Nephron (organoid): ENCODE measurements around the gene SAMM50.

Experiments
- H3K27ac Mint-ChIP-seq, 3 experiments: 2 replicates each; pipeline ENCODE4 v1.8.0; 2020; ENCODE audit warnings: mixed read lengths in 3 of 3, mild to moderate bottlenecking in 2 of 3, moderate library complexity in 1 of 3
- H3K27me3 Mint-ChIP-seq: 2 replicates; pipeline ENCODE4 v1.8.0; 2021; ENCODE audit warnings: low read depth, mild to moderate bottlenecking, moderate library complexity, mixed read lengths
- H3K36me3 Mint-ChIP-seq: 2 replicates; pipeline ENCODE4 v1.8.0; 2020; ENCODE audit warnings: low read depth, mixed read lengths
- H3K4me1 Mint-ChIP-seq: 2 replicates; pipeline ENCODE4 v1.8.0; 2020; ENCODE audit warnings: mixed read lengths
- H3K4me3 Mint-ChIP-seq, 3 experiments: 2 replicates each; pipeline ENCODE4 v1.8.0; 2020; ENCODE audit warnings: mild to moderate bottlenecking in 3 of 3, mixed read lengths in 3 of 3, moderate library complexity in 2 of 3
- H3K9me3 Mint-ChIP-seq: 2 replicates; pipeline ENCODE4 v1.8.0; 2020; ENCODE audit warnings: mixed read lengths
- CTCF ChIP-seq, 3 experiments: fragments of 200-600 bp; sonication (generic); IDR thresholded peaks; one replicate each; pipeline ENCODE4 v1.5.0; 2021; ENCODE audit warnings: antibody characterized with exemption in 3 of 3; ENCODE audit not compliant: unreplicated experiment in 3 of 3

The SAMM50 gene

GRCh38 chr22:44033287-44033686 is 78.0 kb downstream of the SAMM50 start:
- Mint-ChIP-seq H3K4me3 (peak overlapping the region in 1 of 3 experiments; percentile 46), H3K4me1 (peaks cover 55% of the 10 kb centered on the region), H3K36me3 (no peaks in the 10 kb centered on the region), H3K27ac (peak overlapping the region; percentile 92 to 95 (median 93)), H3K9me3 (no peaks in the 10 kb centered on the region), H3K27me3 (no peaks in the 10 kb centered on the region)
- TF ChIP-seq CTCF (IDR thresholded peaks at IDR 0.05; ENCODE audit: unreplicated experiment in 3 of 3), result no peak

- no peaks in the 10 kb centered on the region for H3K9me3 Mint-ChIP-seq
- no peaks in the 10 kb centered on the region for H3K27me3 Mint-ChIP-seq
- H3K4me1 Mint-ChIP-seq, result peaks cover 52% of the 10 kb centered on the region
- TF ChIP-seq CTCF (IDR thresholded peaks at IDR 0.05; ENCODE audit: unreplicated experiment in 3 of 3), result no peak
- no peaks in the 10 kb centered on the region for H3K36me3 Mint-ChIP-seq
- peak overlapping the region; percentile 92 to 95 (median 93) for H3K27ac Mint-ChIP-seq
- peak overlapping the region in 1 of 3 experiments; percentile 46 for H3K4me3 Mint-ChIP-seq
Measured at GRCh38 chr22:44033694-44034093, 78.5 kb downstream of the SAMM50 start.

- Mint-ChIP-seq H3K9me3 (peaks cover 2% of the 10 kb centered on the region), H3K27ac (no peak overlapping the region)
Measured at GRCh38 chr22:44037519-44038375, 82.5 kb downstream of the SAMM50 start.

GRCh38 chr22:44039566-44040171 is 84.4 kb downstream of the SAMM50 start:
- Mint-ChIP-seq H3K9me3 (peaks cover 2% of the 10 kb centered on the region), H3K27ac (no peak overlapping the region), H3K4me1 (peaks cover 13% of the 10 kb centered on the region), H3K4me3 (no peak overlapping the region), H3K36me3 (no peaks in the 10 kb centered on the region), H3K27me3 (no peaks in the 10 kb centered on the region)
- TF ChIP-seq CTCF (IDR thresholded peaks at IDR 0.05; ENCODE audit: unreplicated experiment in 3 of 3), result no peak

More at GRCh38 chr22:44037519-44038375, 82.5 kb downstream of the SAMM50 start:
- no peaks in the 10 kb centered on the region for H3K27me3 Mint-ChIP-seq
- H3K36me3 Mint-ChIP-seq, result no peaks in the 10 kb centered on the region
- TF ChIP-seq CTCF (IDR thresholded peaks at IDR 0.05; ENCODE audit: unreplicated experiment in 3 of 3), result no peak
- no peak overlapping the region for H3K4me3 Mint-ChIP-seq
- H3K4me1 Mint-ChIP-seq, result peaks cover 22% of the 10 kb centered on the region

GRCh38 chr22:44042249-44043218 is 87.3 kb downstream of the SAMM50 start:
- peaks cover 7% of the 10 kb centered on the region for H3K9me3 Mint-ChIP-seq
- TF ChIP-seq CTCF (IDR thresholded peaks at IDR 0.05; ENCODE audit: unreplicated experiment in 3 of 3), result no peak

More at GRCh38 chr22:44042249-44043218, 87.3 kb downstream of the SAMM50 start:
- Mint-ChIP-seq H3K4me3 (no peak overlapping the region), H3K4me1 (peaks cover 7% of the 10 kb centered on the region), H3K27ac (peak overlapping the region in 2 of 3 experiments; percentile 20 to 24), H3K36me3 (no peaks in the 10 kb centered on the region), H3K27me3 (no peaks in the 10 kb centered on the region)
